Measurements from ENCODE around the gene SH3RF3.

Gene SH3RF3

GRCh38 chr2:109248590-109248989, 119.6 kb downstream of the SH3RF3 start:
- H3K4me3 ChIP-seq (ENCODE audit: low read length) = no peak overlapping the region
- no peak for DNase-seq (ENCODE audit: low read depth)
- TF ChIP-seq CTCF (IDR thresholded peaks at IDR 0.05; ENCODE audit: insufficient read depth, low read depth, low read length, missing control alignments) = no peak

GRCh38 chr2:109253217-109253616, 124.2 kb downstream of the SH3RF3 start:
- H3K4me3 ChIP-seq (ENCODE audit: low read length) = no peak overlapping the region
- TF ChIP-seq CTCF (IDR thresholded peaks at IDR 0.05; ENCODE audit: insufficient read depth, low read depth, low read length, missing control alignments) = no peak
- no peak for DNase-seq (ENCODE audit: low read depth)

- H3K4me3 ChIP-seq (ENCODE audit: low read length) = no peak overlapping the region
- no peak for DNase-seq (ENCODE audit: low read depth)
- TF ChIP-seq CTCF (IDR thresholded peaks at IDR 0.05; ENCODE audit: insufficient read depth, low read depth, low read length, missing control alignments) = no peak
Observed at GRCh38 chr2:109254174-109254904, 125.3 kb downstream of the SH3RF3 start.

GRCh38 chr2:109255654-109256053, 126.6 kb downstream of the SH3RF3 start:
- DNase-seq (ENCODE audit: low read depth) = no peak
- H3K4me3 ChIP-seq (ENCODE audit: low read length) = no peak overlapping the region

GRCh38 chr2:109256111-109256510, 127.1 kb downstream of the SH3RF3 start:
- TF ChIP-seq CTCF (IDR thresholded peaks at IDR 0.05; ENCODE audit: insufficient read depth, low read depth, low read length, missing control alignments) = no peak
- DNase-seq (ENCODE audit: low read depth) = no peak
- H3K4me3 ChIP-seq (ENCODE audit: low read length) = no peak overlapping the region

More at GRCh38 chr2:109255654-109256053, 126.6 kb downstream of the SH3RF3 start:
- no peak for TF ChIP-seq CTCF (IDR thresholded peaks at IDR 0.05; ENCODE audit: insufficient read depth, low read depth, low read length, missing control alignments)

- no peak for TF ChIP-seq CTCF (IDR thresholded peaks at IDR 0.05; ENCODE audit: insufficient read depth, low read depth, low read length, missing control alignments)
- DNase-seq (ENCODE audit: low read depth) = no peak
- no peak overlapping the region for H3K4me3 ChIP-seq (ENCODE audit: low read length)
Observed at GRCh38 chr2:109256921-109257320, 127.9 kb downstream of the SH3RF3 start.

- no peak for DNase-seq (ENCODE audit: low read depth)
- H3K4me3 ChIP-seq (ENCODE audit: low read length) = no peak overlapping the region
- no peak for TF ChIP-seq CTCF (IDR thresholded peaks at IDR 0.05; ENCODE audit: insufficient read depth, low read depth, low read length, missing control alignments)
Observed at GRCh38 chr2:109257653-109258052, 128.6 kb downstream of the SH3RF3 start.
